GM18505 (cell line): ENCODE data around the gene NEIL3.

Experiments used
- ATAC-seq: cut with Tn5 transposase; IDR thresholded peaks from one replicate; pipeline ENCODE4 v1.9.1; 2021; ENCODE audit not compliant: unreplicated experiment
- POLR2A ChIP-seq: IDR thresholded peaks from 4 replicates; pipeline ENCODE4 v1.6.1; 2011; ENCODE audit warnings: borderline replicate concordance; ENCODE audit not compliant: insufficient read depth, insufficient read length; ENCODE audit errors: extremely low read depth

Gene NEIL3

GRCh38 chr4:177369372-177369771, 59.7 kb downstream of the NEIL3 start:
- TF ChIP-seq POLR2A = no peak
- ATAC-seq = no peak

DNA sequence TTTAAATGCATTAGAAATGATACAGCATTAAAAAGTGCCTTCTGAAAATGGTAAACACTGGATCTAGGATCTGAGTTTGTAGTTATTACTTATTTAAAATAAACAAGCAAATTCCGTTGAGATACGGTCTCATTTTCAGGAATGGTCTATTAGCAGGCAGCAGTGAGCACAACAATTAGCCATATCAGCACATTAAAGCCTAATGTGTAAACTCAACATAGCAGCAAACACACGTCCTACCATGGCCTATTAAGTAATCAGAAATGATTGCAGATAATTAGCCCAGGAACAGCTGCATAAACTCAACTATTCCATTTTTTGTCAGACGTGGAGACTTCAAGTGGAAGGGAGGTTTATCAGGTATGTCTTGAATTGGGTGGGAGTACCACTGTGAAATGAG, 61.8 kb downstream of the NEIL3 start:
- no peak for TF ChIP-seq POLR2A
- ATAC-seq = no peak

DNA sequence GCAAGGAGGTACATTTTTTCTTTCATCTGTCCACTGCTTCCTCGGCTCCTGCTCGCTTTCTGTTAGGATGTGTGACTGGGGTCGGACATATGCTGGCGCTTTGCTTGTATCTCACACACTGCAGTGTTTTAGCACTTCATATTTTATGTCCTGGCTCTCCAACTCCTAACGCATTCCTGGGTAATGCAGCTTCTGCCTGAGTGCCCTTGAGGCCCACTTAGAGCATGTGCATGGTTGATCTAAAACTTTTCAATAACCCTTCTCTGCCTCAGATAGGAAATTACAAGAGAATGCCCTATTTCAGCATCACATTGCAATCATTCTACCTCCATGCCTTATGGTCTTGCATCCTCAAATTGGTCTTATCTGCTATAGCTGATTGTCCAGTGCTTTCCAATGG, 65.3 kb downstream of the NEIL3 start:
- no peak for TF ChIP-seq POLR2A
- ATAC-seq = no peak

GRCh38 chr4:177375372-177375771, 65.7 kb downstream of the NEIL3 start:
- ATAC-seq = no peak
- TF ChIP-seq POLR2A = no peak

DNA sequence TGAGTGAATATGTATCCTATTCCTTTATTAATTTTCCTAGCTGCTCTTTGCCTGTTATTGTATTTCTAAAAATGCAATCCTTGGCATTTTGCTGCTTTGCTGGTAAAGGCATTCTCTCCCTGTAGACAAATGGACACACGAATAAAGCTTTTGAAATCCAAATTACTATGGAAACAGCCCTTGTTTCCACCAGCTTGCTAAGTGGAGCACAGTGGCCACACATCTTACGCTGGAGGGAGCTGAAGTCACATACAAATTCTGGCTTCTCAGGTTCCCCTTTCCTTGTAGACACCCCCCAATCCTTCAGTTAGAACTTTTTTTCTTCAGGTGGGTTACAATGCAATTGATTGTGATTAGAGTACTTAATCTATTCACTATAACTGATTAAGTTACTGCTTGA, 66.3 kb downstream of the NEIL3 start:
- TF ChIP-seq POLR2A = no peak
- ATAC-seq = no peak

- TF ChIP-seq POLR2A = no peak
These were observed 71.1 kb downstream of the NEIL3 start for GRCh38 chr4:177380730-177381287.

DNA sequence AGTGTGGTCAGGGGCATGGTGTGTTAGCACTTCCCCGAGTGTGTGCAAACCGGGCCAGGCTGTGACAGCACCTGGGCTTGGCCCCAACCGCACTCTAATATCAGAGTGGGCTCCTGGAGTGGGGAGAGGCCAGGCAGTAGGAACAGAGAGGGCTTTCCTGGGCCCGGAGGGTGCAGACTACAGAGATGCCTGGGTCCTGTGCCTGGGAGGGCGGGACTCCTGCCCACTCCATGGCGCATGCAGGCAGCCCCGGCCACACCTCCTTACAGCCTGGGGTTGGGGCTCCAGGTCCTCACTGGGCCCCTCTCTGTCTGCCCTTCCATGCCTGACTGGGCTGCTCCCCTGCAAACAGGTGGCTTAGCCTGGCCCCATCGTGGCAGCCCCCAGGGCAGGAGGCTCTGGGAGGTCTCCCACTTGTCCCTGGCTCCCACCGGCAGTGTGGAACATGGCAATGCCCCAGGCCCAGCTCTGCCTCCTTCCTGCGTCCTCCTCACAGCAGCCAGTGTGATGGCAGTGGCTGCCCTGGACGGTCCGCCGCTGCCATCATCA, 72.2 kb downstream of the NEIL3 start:
- no peak for TF ChIP-seq POLR2A
- ATAC-seq = no peak

More at GRCh38 chr4:177380730-177381287, 71.1 kb downstream of the NEIL3 start:
- ATAC-seq = no peak

GRCh38 chr4:177384856-177385397, 75.3 kb downstream of the NEIL3 start:
- TF ChIP-seq POLR2A = no peak
- no peak for ATAC-seq

- no peak for TF ChIP-seq POLR2A
These were observed 76.1 kb downstream of the NEIL3 start for GRCh38 chr4:177385576-177386277.

DNA sequence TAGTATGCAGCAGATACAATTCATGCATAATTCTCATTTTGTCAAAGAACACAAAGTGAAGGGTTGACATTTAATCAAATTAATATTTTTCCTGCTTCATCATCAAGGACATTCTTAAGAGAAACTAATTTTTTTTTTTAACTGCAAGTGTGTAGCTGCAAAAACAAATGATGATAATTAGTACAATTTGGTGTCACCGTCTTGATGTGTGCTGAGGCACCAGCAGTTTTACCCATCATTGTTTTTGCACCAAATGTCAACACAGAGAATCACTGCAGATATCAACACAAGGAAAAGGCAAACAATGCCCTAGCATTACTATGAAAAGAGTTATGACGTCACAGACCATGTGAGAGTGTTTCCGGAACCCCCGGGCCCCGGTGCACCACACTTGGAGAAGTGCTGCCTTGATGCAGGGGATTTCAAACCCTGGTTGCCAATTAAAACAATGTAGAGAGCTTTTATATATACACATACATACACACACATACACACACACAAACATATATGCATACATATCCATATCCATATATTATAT, 76.7 kb downstream of the NEIL3 start:
- no peak for TF ChIP-seq POLR2A
- ATAC-seq = no peak

More at GRCh38 chr4:177385576-177386277, 76.1 kb downstream of the NEIL3 start:
- no peak for ATAC-seq

DNA sequence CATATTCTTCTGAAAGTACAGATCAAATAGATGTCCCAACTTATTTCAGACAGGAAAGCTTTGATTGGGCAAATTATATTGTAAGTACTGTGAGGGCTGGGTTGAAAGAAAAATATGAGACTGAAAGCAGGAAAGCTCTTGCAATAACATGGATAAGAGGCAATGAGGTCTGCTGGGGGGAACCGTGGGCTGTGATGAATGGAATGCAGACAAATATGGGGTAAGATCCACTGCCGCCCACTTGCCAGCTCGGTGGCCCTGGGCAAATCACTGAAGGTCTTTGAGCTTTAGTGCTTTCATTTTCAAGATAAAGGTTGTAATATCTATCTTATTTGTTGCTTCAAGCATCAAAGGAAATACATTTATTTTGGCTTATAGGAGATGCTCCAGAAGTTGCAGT, 81.6 kb downstream of the NEIL3 start:
- ATAC-seq = no peak
- no peak for TF ChIP-seq POLR2A

DNA sequence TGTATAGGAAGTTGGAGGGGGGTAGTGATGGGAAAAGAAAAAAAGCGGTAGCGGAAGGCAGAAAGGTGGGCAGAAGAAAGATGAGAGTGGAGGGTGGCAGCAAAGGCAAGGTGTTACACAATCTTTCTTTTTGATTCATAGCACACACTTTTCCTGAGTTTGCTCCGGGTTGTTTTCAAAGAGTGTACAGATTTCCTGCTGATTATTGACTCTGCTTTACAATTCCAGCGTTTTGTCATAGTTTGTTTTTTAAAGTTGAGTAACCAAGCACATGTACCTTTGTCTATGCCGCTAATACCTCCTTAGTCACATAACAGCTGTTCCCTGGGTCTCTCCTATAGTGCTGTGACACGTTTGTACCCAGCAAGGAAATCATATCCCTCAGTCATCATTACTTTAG, 82.3 kb downstream of the NEIL3 start:
- TF ChIP-seq POLR2A = no peak
- ATAC-seq = no peak

DNA sequence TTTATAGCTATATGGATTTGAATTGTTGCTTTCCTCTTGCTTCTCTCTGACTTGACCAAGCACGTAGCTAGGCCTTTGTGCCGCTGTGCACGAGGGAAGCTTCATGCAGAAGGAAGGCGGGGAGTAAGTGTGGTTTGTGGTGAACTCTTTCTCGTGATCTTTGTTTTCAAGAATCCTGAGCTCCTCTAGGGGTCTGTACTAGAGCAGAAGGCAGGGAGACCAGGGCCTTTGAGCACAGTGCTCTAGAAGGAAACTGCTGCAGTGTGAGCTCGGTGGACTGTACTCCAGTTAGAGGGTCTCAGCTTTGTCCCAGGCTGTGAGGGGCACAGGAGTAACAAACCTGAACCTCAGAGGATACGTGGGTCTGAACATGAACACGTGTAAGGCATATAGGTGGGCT, 83.6 kb downstream of the NEIL3 start:
- no peak for ATAC-seq

GRCh38 chr4:177396352-177396751, 86.7 kb downstream of the NEIL3 start:
- TF ChIP-seq POLR2A = no peak
- no peak for ATAC-seq

More for the DNA sequence above, 83.6 kb downstream of the NEIL3 start:
- TF ChIP-seq POLR2A = no peak
